HG03565 (cell line): ENCODE results near the gene FFAR1.

Experiments used
- ATAC-seq: cut with Tn5 transposase; IDR thresholded peaks from one replicate; pipeline ENCODE4 v1.9.1; 2021; ENCODE audit warnings: mild to moderate bottlenecking, moderate library complexity; ENCODE audit not compliant: unreplicated experiment

Gene FFAR1, protein sequence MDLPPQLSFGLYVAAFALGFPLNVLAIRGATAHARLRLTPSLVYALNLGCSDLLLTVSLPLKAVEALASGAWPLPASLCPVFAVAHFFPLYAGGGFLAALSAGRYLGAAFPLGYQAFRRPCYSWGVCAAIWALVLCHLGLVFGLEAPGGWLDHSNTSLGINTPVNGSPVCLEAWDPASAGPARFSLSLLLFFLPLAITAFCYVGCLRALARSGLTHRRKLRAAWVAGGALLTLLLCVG (N-terminal part only)

DNA sequence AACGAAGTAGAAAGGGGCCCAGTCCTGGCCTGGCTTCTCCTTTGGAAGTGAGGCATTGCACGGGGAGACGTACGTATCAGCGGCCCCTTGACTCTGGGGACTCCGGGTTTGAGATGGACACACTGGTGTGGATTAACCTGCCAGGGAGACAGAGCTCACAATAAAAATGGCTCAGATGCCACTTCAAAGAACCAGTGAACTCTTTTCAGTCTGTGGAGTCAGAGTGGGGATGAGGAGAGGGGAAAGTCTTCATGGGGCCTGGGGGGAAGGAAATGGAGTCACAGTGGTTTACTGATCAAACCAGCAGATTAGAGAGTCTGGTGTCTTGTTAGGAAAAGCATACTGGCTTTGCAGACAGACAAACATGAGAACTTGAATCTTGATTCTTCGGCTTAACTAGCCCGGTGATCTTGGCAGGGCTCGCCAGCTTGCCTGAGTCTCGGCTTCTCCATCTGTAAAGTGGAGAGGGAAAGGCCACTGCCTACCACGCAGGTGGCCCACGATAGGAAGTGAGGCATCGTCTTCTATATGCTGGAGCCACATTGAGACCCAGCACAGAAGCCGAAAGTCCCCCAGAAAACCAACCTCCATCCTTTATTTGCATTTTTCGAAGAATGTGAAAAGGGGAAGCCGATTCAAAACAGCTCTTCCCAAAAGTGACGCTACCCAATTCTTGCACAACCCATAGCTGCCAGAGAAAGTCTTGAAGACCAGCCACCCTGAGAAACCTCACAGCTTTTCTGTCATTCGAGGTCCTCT is at the start of gene FFAR1:
Gene FFAR1, plus strand, starts transcription at position 732 of the 759 bp plus-strand sequence. CDS start 3,650 bp downstream, outside the sequence.
- ATAC-seq = no peak

DNA sequence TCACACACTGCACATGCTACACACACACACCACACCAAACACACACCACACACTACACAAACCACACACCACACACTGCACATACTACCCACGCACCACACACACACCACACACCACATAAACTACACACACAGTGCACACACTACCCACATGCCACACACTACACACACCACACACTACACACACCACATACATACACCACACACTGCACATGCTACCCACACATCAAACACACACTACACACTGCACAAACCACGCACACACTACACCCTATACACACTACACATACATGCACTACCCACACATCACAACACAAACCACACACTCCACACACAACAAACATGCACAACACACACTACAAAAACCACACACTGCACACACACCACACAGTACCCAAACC is 49.8 kb upstream of the FFAR1 start:
- ATAC-seq = no peak

DNA sequence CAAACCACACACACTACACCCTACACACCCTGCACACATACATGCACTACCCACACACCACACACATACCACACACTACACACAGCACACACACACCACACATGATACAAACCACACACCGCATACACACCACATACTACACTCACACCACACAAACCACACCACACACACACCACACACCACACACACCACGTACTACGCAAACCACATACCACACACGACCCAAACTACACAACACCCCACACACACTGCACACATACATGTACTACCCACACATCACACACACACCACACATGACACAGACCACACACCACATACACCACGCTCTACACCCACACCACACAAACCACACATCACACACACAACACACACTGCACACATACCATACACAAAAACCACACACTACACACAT is 49.1 kb upstream of the FFAR1 start:
- no peak for ATAC-seq

DNA sequence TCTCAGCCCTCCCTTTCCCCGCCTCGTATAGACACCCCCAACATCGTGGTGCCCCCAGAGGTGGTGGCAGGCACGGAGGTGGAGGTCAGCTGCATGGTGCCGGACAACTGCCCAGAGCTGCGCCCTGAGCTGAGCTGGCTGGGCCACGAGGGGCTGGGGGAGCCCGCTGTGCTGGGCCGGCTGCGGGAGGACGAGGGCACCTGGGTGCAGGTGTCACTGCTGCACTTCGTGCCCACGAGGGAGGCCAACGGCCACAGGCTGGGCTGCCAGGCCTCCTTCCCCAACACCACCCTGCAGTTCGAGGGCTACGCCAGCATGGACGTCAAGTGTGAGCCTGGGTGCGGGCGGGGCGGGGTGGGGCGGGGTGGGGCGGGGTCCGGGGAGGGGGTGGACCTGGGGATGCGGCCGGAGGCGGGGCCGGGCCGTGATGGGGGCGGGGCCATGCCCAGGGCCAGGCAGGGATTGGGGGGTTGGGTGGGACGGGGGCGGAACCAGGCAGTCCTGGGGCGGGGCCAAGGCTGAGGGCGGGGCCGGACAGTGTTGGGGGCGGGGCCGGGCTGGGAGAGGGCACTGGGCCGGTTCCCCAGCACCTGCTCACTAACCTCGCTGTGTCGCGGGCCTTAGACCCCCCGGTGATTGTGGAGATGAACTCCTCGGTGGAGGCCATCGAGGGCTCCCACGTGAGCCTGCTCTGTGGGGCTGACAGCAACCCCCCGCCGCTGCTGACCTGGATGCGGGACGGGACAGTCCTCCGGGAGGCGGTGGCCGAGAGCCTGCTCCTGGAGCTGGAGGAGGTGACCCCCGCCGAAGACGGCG is 48.0 kb upstream of the FFAR1 start:
- no peak for ATAC-seq

DNA sequence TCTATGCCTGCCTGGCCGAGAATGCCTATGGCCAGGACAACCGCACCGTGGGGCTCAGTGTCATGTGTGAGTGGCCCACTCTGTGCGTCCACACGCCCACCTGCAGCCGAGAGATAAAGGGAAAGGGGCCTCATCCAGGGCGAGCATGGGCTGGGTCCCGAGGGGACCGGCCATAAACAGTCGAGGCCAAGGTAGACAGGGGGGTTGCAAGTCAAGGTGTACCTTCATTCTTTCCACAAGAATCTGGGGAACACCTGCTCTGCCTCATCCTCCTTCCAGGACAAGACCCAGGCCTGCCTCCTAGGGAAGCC is 47.4 kb upstream of the FFAR1 start:
- no peak for ATAC-seq

DNA sequence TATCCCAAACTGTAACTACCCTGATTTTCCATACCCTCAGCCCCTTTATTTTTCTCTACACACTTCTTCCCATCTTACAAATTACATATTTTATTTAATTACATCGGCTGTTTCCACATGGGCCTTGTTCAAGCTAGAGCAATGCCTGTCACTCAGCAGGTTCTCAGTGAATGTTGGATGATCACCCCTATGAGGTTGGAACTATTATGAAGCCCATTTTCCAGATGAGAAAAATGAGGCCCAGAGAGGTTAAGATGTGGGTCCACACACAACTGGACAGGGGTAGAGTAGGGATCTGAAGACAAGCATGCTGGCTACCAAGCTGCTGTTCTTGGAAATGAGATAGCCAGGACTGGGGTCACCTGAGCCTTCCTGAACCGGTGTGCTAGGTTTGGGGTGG is 45.7 kb upstream of the FFAR1 start:
- no peak for ATAC-seq

DNA sequence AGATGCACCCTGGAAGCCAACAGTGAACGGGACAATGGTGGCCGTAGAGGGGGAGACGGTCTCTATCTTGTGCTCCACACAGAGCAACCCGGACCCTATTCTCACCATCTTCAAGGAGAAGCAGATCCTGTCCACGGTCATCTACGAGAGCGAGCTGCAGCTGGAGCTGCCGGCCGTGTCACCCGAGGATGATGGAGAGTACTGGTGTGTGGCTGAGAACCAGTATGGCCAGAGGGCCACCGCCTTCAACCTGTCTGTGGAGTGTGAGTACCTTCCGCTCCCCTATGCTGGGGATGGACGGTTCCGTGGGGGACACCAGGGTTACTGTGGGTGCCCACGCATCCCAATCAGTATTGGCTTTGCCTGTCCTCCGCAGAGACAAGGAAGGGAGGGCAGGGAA is 45.3 kb upstream of the FFAR1 start:
- ATAC-seq = no peak

DNA sequence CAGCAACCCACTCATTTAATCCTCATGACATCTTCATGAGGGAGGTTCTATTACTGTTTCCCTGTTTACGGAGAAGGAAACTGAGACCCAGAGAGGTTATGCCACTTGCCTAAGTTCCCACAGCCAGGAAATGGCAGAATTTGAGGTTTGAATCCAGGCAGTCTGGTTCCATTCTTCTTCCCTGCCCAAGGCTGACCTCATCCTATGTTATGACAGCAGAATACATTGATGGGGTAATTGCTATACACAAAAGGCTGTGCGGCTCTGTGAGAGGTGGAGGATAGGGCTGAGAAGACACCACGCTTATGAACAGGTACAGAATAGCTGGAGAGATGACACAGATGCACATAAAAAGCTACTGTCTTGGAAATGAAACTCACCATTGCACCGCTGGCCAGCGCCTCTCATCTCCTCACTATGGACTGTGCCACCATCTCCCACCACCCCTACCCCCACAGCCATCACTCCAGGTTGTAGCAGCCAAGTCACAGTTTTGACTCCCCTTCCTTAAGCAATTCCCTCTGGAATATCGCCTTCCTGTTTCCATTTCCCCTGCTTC is 44.3 kb upstream of the FFAR1 start:
- ATAC-seq = no peak

DNA sequence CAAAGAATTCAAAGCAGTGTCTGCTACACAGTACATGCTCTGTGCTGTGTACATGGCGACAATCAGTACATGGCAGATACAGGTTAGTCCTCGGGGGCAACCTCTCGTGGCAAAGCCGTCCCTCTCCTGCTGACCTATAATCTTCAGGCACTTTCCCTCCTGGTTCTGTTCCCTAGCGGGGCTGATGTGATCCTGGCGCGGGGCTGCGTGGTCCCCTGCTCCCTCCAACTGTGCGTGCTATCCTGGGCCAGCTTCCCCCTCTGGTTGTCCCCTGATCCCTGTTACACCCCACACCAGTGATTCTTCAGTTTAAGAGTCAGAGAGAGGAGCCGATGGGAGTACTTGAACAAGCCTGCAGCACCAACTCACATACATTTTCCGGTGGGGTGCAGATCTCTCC is 43.7 kb upstream of the FFAR1 start:
- ATAC-seq = no peak

DNA sequence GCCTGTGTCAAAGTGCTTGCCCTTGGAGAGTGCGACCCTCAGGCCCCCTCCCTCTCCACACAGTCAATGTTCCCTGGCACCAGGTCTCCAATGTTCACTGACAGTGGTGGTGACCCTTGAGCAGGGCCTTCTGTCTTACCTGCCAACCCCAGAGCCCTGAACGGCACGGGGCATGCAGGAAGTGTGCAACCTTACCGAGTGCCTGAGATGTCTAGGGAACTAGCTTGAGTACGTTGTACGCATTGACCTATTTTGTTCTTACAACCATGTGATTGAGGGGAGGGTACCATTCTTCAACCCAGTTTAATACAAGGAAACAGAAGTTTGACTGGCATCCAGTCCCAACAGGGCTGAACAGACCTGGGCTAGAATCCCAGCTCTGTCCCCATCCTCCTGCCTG is 42.5 kb upstream of the FFAR1 start:
- ATAC-seq = no peak

DNA sequence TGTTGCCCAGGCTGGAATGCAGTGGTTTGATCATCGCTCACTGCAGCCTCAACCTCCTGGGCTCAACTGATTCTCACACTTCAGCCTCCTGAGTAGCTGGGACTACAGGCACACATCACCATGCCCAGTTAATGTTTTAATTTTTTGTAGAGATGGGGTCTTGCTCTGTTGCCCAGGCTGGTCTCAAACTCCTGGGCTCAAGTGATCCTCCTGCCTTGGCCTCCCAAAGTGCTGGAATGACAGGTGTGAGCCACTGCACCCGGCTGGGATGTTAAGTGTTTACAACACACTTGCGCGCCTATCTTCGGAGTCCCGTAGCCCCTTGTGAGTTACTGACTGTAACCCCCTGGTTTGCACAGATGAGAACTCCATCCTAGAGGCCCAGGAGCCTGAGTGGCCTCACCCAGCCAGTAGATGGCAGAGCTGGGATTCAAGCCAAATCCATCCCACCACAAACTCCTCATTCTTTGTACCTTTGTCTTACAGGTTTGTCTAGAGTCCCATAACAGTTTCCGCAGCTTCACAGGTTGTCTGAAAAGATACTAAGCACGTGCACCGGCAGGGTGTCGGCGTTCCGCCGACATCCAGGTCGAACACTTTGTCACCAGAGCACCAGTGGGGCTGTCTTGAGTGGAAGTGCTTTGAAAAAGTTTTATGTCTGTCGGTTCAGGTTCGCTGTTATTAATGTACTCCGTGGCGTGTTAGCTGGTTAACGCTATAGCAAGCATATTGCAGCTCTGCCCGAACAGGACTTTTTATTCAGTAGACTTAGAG is 41.0 kb upstream of the FFAR1 start:
- no peak for ATAC-seq

DNA sequence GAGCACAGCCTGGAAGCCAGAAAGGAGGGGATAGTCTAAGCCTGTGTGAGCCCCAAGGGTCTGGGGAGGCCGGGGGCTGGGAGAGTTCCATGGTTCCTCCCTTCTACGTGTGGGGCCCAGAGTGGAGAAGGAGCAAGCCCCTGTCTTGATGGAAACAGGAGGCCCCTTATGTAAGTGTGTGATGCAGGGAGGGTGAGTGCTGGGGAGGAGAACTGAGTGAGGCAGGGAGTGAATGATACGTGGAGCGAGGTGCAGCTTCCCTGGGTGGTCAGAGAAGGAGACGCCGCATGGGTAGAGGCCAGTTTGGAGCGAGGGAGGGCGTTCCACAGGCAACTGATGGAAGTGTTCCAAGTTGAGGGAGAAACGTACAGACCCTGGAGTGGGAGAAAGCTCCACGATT is 39.8 kb upstream of the FFAR1 start:
- no peak for ATAC-seq

DNA sequence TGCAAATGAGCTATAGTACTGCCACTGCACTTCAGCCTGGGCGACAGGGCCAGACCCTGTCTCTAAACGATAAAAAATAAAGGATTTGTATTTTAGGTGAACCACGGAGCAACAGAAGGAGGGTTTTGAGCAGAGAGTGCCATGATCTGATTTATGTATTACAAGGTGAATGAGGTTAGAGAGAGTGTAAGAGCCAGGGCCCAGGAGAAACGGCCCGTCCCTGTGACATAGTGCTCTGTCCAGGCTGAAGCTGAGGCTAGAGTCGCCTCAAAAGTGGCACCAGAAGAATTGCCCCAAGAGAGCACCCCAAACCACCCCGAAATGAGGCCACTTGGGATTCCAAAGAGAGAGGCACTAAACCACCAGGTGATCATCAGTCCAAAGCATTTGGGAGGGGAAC is 38.8 kb upstream of the FFAR1 start:
- no peak for ATAC-seq

DNA sequence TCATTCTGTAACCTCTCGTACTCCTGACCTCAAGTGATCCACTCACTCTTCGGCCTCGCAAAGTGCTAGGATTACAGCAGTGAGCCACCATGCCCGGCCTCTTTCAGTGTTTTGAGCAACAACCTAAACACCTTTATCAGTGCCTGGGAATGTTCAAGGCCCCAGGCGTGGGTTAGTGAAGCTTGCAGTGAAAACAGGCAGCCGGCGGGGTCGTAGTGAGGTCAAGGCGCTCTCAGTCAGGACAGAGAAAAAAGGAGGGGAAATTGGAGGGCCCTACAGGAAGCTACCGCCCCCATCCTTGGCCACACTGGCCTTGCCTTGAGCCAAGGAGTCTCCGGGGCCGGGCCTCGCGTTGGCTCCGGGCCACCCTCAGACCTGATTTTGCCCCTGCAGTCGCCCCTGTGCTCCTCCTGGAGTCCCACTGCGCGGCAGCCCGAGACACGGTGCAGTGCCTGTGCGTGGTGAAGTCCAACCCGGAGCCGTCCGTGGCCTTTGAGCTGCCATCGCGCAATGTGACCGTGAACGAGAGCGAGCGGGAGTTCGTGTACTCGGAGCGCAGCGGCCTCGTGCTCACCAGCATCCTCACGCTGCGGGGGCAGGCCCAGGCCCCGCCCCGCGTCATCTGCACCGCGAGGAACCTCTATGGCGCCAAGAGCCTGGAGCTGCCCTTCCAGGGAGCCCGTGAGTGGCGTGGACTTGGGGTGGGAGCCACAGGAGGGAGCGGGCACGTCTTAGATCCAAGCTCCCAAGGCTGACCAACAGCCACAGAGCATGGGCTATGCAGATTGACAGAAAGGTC is 38.0 kb upstream of the FFAR1 start:
- no peak for ATAC-seq

DNA sequence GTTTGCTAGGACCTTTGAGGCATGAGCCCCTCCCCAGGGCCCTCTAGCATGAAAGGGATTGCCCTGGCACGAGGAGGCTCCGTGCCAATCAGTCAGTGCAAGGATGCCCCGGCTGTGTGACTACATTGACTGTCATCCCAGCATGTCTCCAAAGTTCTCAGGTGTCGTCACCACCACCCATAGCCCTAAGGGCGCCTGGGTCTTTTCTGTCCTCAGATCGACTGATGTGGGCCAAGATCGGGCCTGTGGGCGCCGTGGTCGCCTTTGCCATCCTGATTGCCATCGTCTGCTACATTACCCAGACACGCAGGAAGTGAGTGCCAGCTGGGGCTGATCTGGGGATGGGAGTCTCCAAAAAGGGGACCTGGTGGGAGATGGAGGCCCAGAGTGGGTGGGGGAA is 37.4 kb upstream of the FFAR1 start:
- no peak for ATAC-seq

DNA sequence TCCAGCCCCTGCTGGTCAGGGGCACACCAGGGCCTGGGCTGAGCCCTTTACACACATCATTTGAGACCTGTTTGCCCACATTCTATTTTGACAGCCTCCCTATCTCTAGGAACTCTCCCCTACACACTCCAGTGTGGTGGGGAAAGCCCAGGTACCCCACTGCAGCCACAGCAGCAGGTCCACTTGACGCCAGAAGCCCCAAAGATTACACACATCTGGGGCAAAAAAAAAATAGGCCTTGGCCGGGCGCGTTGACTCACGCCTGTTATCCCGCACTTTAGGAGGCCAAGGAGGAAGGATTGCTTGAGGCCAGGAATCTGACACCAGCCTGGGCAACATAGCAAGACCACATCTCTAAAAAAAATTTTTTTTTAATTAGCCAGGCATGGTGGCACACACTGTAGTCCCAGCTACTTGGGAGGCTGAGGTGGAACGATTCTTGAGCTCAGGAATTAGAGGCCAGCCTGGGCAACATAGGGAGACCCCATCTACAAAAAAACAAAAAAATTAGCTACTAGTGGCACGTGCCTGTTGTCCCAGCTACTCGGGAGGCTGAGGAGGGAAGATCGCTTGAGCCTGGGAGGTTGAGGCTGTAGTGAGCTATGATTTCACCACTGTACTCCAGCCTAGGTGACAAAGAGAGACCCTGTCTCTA is 36.8 kb upstream of the FFAR1 start:
- ATAC-seq = no peak

DNA sequence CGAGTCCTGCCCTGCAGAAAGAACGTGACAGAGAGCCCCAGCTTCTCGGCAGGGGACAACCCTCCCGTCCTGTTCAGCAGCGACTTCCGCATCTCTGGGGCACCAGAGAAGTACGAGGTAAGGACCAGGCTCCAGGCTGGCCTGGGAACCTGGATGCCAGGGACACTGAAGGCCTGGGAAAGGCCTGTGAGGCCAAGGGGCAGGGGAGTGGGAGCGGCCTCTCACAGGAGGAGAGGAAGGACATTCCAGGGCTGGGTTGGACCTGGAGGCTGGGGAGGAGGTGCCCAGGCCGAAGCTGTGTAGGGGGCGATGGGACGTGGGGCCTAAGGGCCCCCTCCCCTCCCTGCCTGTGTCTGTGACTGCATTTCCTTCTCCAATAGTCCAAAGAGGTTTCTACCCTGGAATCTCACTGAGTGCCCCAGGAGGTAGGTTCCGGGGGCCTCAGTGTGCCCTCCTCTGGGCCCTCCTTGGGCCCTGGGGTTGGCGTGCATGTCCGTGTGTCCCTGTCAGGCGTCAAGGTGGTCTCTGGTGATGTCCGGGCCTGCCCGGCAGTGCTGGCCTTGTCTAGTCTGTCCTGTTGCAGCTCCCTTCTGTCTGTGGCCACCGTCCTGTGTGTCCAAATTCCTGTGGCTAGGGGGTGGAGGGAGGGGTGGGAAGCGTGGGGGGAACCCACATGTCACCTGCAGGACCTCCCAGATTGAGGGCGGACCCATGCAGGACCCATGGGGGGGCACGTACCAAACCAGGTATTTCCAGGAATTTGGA is 35.6 kb upstream of the FFAR1 start:
- ATAC-seq = no peak

DNA sequence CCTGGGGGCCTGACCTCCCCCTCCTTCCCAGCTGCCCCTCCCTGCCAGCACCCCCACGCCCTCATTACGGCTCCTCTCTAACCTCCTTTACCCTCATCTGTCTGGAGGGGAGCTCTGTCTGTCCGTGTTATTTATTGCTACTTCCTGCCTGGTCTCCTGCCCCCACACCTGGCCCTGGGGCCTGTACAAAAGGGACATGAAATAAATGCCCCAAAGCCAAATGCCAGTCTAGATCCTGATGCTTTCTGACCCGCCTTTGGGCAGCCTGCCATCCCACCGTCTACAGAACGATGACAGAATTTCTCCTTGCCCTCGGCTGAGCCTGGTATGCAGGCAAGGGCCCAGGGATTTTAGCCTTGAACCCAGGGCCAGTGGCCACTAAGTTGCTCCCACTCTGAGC is 34.1 kb upstream of the FFAR1 start:
- ATAC-seq = no peak

DNA sequence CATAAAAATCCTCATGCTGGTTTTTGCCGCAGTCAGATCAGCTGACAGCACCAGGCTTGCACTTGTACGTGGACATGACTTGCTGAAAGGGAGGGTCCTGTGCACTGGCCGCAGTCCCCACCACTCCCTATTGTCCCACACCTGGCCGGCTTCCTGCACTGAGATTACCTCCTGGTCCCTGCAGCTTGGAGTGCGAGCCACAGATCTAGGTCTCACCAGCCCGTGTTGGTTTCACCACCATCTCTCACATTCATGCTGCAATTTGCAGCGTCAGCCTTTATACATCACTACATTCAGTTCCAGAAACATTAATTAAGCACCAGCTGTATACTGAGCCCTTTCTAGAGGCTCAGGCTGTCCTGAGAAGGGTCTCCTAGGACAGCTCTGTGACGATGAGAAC is 33.7 kb upstream of the FFAR1 start:
- no peak for ATAC-seq
